DOHH2 (cell line): ENCODE results near the gene IKBKG.

Experiments used
- CTCF ChIP-seq: fragments of 200-600 bp; sonication (generic); IDR thresholded peaks from one replicate; pipeline ENCODE4 v1.5.1; 2014; ENCODE audit warnings: antibody characterized with exemption, mild to moderate bottlenecking, low read depth, low read length; ENCODE audit not compliant: poor library complexity, severe bottlenecking
- EZH2phosphoT487 ChIP-seq: fragments of 200-600 bp; sonication (generic); IDR thresholded peaks from 2 replicates; pipeline ENCODE4 v1.6.1; 2017; ENCODE audit warnings: borderline replicate concordance, mild to moderate bottlenecking, antibody characterized with exemption, low read length, moderate library complexity, mixed read lengths

- TF ChIP-seq CTCF, result no peak
- no peak for TF ChIP-seq EZH2phosphoT487
Observed at GRCh38 chrX:154593201-154593600, 45.8 kb downstream of the IKBKG start.
